Activated CD8-positive, alpha-beta memory T cell treated with anti-CD3 and anti-CD28 coated beads for 4 hours (primary cell): ENCODE measurements around the gene CHADL.

Source experiments
- DNase-seq, 2 donors: peaks; one replicate each; pipeline ENCODE4 v3.0.0-alpha.2; 2020; ENCODE audit warnings: low read depth in 2 of 2

Gene CHADL

GRCh38 chr22:41230401-41230785 lies 10.3 kb downstream of the CHADL start:
- no peak for DNase-seq

- DNase-seq: no peak
These were observed 10.9 kb downstream of the CHADL start for GRCh38 chr22:41229730-41230400.

- DNase-seq: no peak
These were observed 11.5 kb downstream of the CHADL start for GRCh38 chr22:41229215-41229614.

GRCh38 chr22:41226723-41227655 lies 13.7 kb downstream of the CHADL start:
- DNase-seq: no peak

- no peak for DNase-seq
These were observed 17.2 kb downstream of the CHADL start for GRCh38 chr22:41223535-41223934.

GRCh38 chr22:41222846-41223507 lies 17.8 kb downstream of the CHADL start:
- no peak for DNase-seq

GRCh38 chr22:41217553-41218157 lies 23.1 kb downstream of the CHADL start:
- no peak for DNase-seq

- no peak for DNase-seq
These were observed 23.7 kb downstream of the CHADL start for GRCh38 chr22:41216984-41217383.

- DNase-seq: no peak
These were observed 24.8 kb downstream of the CHADL start for GRCh38 chr22:41215926-41216325.

GRCh38 chr22:41215409-41215808 lies 25.3 kb downstream of the CHADL start:
- DNase-seq: no peak

- DNase-seq: no peak
These were observed 34.0 kb downstream of the CHADL start for GRCh38 chr22:41206719-41207118.

- DNase-seq: peak; percentile 97 to 98
These were observed 35.5 kb downstream of the CHADL start, which contains the start of gene L3MBTL2 for GRCh38 chr22:41204992-41205900. Gene L3MBTL2, plus strand, starts transcription at chr22:41205312. Its CDS starts 51 bp downstream, at chr22:41205363.

GRCh38 chr22:41204066-41204465 lies 36.7 kb downstream of the CHADL start:
- no peak for DNase-seq

- DNase-seq: no peak
These were observed 37.6 kb downstream of the CHADL start for GRCh38 chr22:41203118-41203517.

- DNase-seq: no peak
These were observed 39.6 kb downstream of the CHADL start for GRCh38 chr22:41201141-41201540.

GRCh38 chr22:41198027-41198580 lies 42.6 kb downstream of the CHADL start:
- no peak for DNase-seq

GRCh38 chr22:41197038-41197972 lies 43.4 kb downstream of the CHADL start:
- peak; percentile 61 to 63 for DNase-seq

GRCh38 chr22:41193829-41194228 lies 46.9 kb downstream of the CHADL start:
- DNase-seq: no peak

GRCh38 chr22:41191467-41191866 lies 49.3 kb downstream of the CHADL start:
- no peak for DNase-seq
